ENCODE results near the gene SOX6. TPM values are rescaled to one million over a fixed set of nuclear protein-coding genes. Genes with fewer than 3 reads are reported as not detected.

The SOX6 gene
- total and polyA plus RNA-seq, 12 donors: 0.80 to 43.0 (median 21.2) TPM

DNA sequence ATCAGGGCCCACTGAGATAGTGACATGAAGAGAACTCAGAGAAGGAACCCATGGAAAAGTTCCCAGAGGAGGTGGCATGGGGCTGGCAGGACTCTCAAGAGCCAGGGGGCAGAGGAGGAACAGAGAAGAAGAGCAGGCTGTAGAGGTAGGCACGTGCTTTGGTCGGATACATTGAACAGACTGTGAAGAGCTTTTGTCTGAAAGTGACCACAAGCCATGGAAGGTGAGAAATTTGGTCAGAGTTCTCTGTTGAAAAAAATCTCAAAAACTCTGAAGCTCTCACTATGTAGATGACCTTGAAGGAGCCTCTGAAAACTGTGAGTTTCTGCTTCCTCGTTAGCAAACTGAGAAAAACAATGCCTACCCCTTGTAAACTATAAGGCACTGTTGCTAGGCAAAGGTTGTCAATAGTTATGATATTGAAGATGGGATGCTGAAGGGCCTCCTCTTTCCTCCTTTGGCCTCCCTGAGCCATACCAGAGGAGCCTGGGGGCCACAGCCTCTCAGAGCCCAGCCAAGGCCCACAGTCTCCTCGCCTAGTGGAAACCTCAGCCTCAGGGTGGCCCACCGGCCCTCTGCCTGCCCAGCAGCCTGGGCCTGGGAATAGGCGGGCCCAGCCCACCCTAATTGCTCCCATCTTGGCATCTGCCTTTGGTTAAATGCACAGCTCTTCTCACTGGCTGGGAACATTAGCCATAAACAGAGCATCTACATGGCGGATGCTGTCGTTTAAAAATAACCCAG lies 415.7 kb downstream of the SOX6 start:
- ATAC-seq (peak in 1 of 8 donors; percentile 10), DNase-seq (no peak)
- no peaks in the 10 kb centered on the region for H3K27me3 ChIP-seq
- no peak overlapping the region for H3K4me3 ChIP-seq
- TF ChIP-seq CTCF (IDR thresholded peaks at IDR 0.05): no peak
- H3K4me1 ChIP-seq: peaks cover 0 to 5% (median 0%) of the 10 kb centered on the region in 9 donors
- H3K27ac ChIP-seq: no peak overlapping the region
- 87 to 91% methylated on average over 8 of the region's 8 CpGs for WGBS, 2 donors
- no peaks in the 10 kb centered on the region for H3K36me3 ChIP-seq
- peaks cover 0 to 3% (median 0%) of the 10 kb centered on the region in 11 donors for H3K9me3 ChIP-seq
- intact Hi-C loops (cut with DNase I): loop anchor here in 2 of 10 donors (5.0 to 10.0 kb wide), 2 partner anchors 672 to 674 kb away; no protein-coding TSS in a partner anchor

DNA sequence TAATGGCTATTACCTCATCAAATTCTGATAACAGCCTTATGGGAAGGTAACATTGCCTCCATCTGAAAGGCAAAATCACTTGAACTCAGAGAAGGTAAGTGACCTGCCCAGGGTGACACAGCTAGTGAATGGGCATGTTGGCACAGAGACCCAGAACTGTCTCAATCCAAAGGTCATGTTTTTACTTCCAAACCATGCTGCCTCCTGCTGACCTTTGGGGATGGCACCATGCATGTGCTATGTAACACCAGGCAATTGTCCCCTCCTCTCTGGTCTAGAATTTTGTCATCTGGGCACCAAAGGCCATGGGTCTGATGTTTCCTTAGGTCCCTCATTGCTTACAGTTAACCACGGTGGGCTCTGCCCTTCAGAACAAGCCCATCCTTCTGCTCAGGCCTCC lies 417.4 kb downstream of the SOX6 start:
- Histone ChIP-seq H3K36me3 (no peaks in the 10 kb centered on the region), H3K27me3 (no peaks in the 10 kb centered on the region), H3K4me3 (no peak overlapping the region), H3K27ac (no peak overlapping the region), H3K9me3 (peaks cover 0 to 3% (median 0%) of the 10 kb centered on the region in 11 donors), H3K4me1 (peaks cover 0 to 5% (median 0%) of the 10 kb centered on the region in 9 donors)
- ATAC-seq: no peak
- intact Hi-C loops (cut with DNase I): no loop called here
- WGBS, 2 donors: 98 to 100% methylated on average over 1 of the region's 1 CpG
- no peak for DNase-seq
- no peak for TF ChIP-seq CTCF (IDR thresholded peaks at IDR 0.05)

- Histone ChIP-seq H3K4me1 (peaks cover 0 to 5% (median 0%) of the 10 kb centered on the region in 9 donors), H3K27ac (no peak overlapping the region), H3K9me3 (peaks cover 0 to 3% (median 0%) of the 10 kb centered on the region in 11 donors), H3K36me3 (no peaks in the 10 kb centered on the region), H3K4me3 (no peak overlapping the region), H3K27me3 (no peaks in the 10 kb centered on the region)
- TF ChIP-seq CTCF (IDR thresholded peaks at IDR 0.05): no peak
- 96 to 97% methylated on average over 24 of the region's 24 CpGs for WGBS, 2 donors
- intact Hi-C loops (cut with DNase I): no loop called here
- DNase-seq (no peak), ATAC-seq (no peak)
Observed at GRCh38 chr11:15938121-15938611, 418.2 kb downstream of the SOX6 start.

GRCh38 chr11:15937601-15938120 lies 418.7 kb downstream of the SOX6 start:
- Histone ChIP-seq H3K9me3 (peaks cover 0 to 3% (median 0%) of the 10 kb centered on the region in 11 donors), H3K4me1 (peaks cover 0 to 5% (median 0%) of the 10 kb centered on the region in 9 donors), H3K4me3 (no peak overlapping the region), H3K27ac (no peak overlapping the region), H3K27me3 (no peaks in the 10 kb centered on the region), H3K36me3 (no peaks in the 10 kb centered on the region)
- ATAC-seq (no peak), DNase-seq (no peak)
- intact Hi-C loops (cut with DNase I): no loop called here
- TF ChIP-seq CTCF (IDR thresholded peaks at IDR 0.05): no peak
- 95 to 97% methylated on average over 12 of the region's 12 CpGs for WGBS, 2 donors
